PFSK-1 (cell line): ENCODE data around the gene BEAN1.

Source experiments
- FOXP2 ChIP-seq: optimal IDR thresholded peaks from 2 replicates; pipeline ENCODE3; 2011; ENCODE audit warnings: borderline replicate concordance, control low read depth, inconsistent platforms; ENCODE audit not compliant: insufficient read depth; ENCODE audit errors: extremely low read length, extremely low read depth
- POLR2AphosphoS5 ChIP-seq: IDR thresholded peaks from 2 replicates; pipeline ENCODE4 v1.6.1; 2012; ENCODE audit warnings: low read depth, mild to moderate bottlenecking, control low read depth, low read length, moderate library complexity
- SIN3A ChIP-seq: IDR thresholded peaks from 2 replicates; pipeline ENCODE4 v1.6.1; 2012; ENCODE audit warnings: mild to moderate bottlenecking, low read length, moderate library complexity, borderline replicate concordance; ENCODE audit not compliant: insufficient read depth
- TAF1 ChIP-seq: IDR thresholded peaks from 2 replicates; pipeline ENCODE4 v1.6.1; 2012; ENCODE audit warnings: low read length, control low read depth, borderline replicate concordance; ENCODE audit not compliant: insufficient read depth
- TF ChIP-seq, protein P1 (sequence below), 2 experiments: IDR thresholded peaks; 2 replicates each; pipeline versions ENCODE4 v1.6.1 to v1.8.0; 2011 to 2012; ENCODE audit warnings: low read depth in 2 of 2, low read length in 2 of 2, control low read depth in 1 of 2, inconsistent platforms in 1 of 2, mild to moderate bottlenecking in 1 of 2, moderate library complexity in 1 of 2; ENCODE audit not compliant: insufficient read depth in 1 of 2

Gene BEAN1

GRCh38 chr16:66446737-66447136 lies 19.6 kb downstream of the BEAN1 start:
- TF ChIP-seq SIN3A (no peak), FOXP2 (no peak), TAF1 (no peak), POLR2AphosphoS5 (no peak)
- TF ChIP-seq, protein P1, sequence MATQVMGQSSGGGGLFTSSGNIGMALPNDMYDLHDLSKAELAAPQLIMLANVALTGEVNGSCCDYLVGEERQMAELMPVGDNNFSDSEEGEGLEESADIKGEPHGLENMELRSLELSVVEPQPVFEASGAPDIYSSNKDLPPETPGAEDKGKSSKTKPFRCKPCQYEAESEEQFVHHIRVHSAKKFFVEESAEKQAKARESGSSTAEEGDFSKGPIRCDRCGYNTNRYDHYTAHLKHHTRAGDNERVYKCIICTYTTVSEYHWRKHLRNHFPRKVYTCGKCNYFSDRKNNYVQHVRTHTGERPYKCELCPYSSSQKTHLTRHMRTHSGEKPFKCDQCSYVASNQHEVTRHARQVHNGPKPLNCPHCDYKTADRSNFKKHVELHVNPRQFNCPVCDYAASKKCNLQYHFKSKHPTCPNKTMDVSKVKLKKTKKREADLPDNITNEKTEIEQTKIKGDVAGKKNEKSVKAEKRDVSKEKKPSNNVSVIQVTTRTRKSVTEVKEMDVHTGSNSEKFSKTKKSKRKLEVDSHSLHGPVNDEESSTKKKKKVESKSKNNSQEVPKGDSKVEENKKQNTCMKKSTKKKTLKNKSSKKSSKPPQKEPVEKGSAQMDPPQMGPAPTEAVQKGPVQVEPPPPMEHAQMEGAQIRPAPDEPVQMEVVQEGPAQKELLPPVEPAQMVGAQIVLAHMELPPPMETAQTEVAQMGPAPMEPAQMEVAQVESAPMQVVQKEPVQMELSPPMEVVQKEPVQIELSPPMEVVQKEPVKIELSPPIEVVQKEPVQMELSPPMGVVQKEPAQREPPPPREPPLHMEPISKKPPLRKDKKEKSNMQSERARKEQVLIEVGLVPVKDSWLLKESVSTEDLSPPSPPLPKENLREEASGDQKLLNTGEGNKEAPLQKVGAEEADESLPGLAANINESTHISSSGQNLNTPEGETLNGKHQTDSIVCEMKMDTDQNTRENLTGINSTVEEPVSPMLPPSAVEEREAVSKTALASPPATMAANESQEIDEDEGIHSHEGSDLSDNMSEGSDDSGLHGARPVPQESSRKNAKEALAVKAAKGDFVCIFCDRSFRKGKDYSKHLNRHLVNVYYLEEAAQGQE (IDR thresholded peaks at IDR 0.05; ENCODE audit: insufficient read depth in 1 of 2, low read depth in 2 of 2, low read length in 2 of 2) = no peak

GRCh38 chr16:66447491-66447890 lies 20.4 kb downstream of the BEAN1 start:
- TF ChIP-seq SIN3A = no peak
- TF ChIP-seq, protein P1 (IDR thresholded peaks at IDR 0.05; ENCODE audit: insufficient read depth in 1 of 2, low read depth in 2 of 2, low read length in 2 of 2) = no peak
- no peak for TF ChIP-seq TAF1
- TF ChIP-seq FOXP2 = no peak
- no peak for TF ChIP-seq POLR2AphosphoS5

GRCh38 chr16:66451548-66451947 lies 24.5 kb downstream of the BEAN1 start:
- TF ChIP-seq POLR2AphosphoS5 = no peak
- TF ChIP-seq, protein P1 (IDR thresholded peaks at IDR 0.05; ENCODE audit: insufficient read depth in 1 of 2, low read depth in 2 of 2, low read length in 2 of 2) = no peak
- no peak for TF ChIP-seq TAF1
- TF ChIP-seq FOXP2 = no peak
- TF ChIP-seq SIN3A = no peak

- TF ChIP-seq POLR2AphosphoS5 = no peak
These were observed 27.7 kb downstream of the BEAN1 start for GRCh38 chr16:66454751-66455150.

DNA sequence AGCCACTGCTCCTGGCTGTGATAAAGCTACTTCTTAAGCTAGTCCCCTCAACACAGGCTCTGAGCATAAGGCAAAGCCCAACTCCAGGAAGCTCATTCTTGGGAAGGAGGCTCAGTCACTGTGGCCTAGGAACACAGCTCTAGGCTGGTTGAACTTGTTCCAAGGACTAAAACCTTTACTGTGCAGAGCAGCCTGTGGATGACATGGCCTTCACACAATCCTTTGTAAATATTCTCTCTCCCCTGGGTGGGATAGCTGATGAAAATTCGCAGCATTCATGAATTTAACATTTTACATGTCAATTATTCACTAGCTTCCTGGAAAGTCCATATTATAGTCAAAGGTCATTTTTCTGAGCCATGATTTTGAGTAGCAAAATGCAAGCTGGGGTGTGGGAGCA lies 28.9 kb downstream of the BEAN1 start:
- TF ChIP-seq TAF1 = no peak
- TF ChIP-seq FOXP2 = no peak
- TF ChIP-seq SIN3A = no peak
- TF ChIP-seq POLR2AphosphoS5 = no peak
- TF ChIP-seq, protein P1 (IDR thresholded peaks at IDR 0.05; ENCODE audit: insufficient read depth in 1 of 2, low read depth in 2 of 2, low read length in 2 of 2) = no peak

- TF ChIP-seq POLR2AphosphoS5 = no peak
- TF ChIP-seq FOXP2 = no peak
- TF ChIP-seq, protein P1 (IDR thresholded peaks at IDR 0.05; ENCODE audit: insufficient read depth in 1 of 2, low read depth in 2 of 2, low read length in 2 of 2) = no peak
- no peak for TF ChIP-seq TAF1
These were observed 30.8 kb downstream of the BEAN1 start for GRCh38 chr16:66457888-66458287.
